IMR-90 (cell line): Measurements from ENCODE around the gene FLT1. TPM values are rescaled to one million over a fixed set of nuclear protein-coding genes. Genes with fewer than 3 reads are reported as not detected.

ENCODE experiments used
- ATAC-seq: fragments of 200-7000 bp; cut with Tn5 transposase; 2 replicates; pipeline ENCODE4 v1.9.1; 2020; ENCODE audit warnings: low read depth, mild to moderate bottlenecking, moderate library complexity
- BruUV-seq: library from RNA; stranded (reverse); fragments of 400-500 nt; replicated peaks from 2 replicates; lab custom pipeline; 2021; lab: Mats Ljungman, UMichigan
- CTCF ChIA-PET: fragments of 300-600 bp; formaldehyde crosslinking; extraction: SDS; loops from one replicate; lab custom pipeline; 2021; ENCODE audit warnings: antibody characterized with exemption; lab: Yijun Ruan, JAX
- POLR2A ChIA-PET: fragments of 300-600 bp; sonication (Branson Sonifier 250); formaldehyde crosslinking; loops from one replicate; lab custom pipeline; 2022; ENCODE audit warnings: antibody characterized with exemption; ENCODE audit not compliant: unreplicated experiment; lab: Charles Lee
- DNase-seq: peaks from one replicate; pipeline ENCODE4 v3.0.0; 2013
- H2AFZ ChIP-seq: replicated peaks from 2 replicates; pipeline ENCODE3; 2013; ENCODE audit warnings: low read length, mild to moderate bottlenecking; ENCODE audit not compliant: poor library complexity
- H2AK5ac ChIP-seq: 2 replicates; pipeline ENCODE4 v1.6.1; 2013; ENCODE audit warnings: low read depth, low read length, inconsistent platforms
- H2AK9ac ChIP-seq: replicated peaks from 2 replicates; pipeline ENCODE3; 2013; ENCODE audit warnings: mild to moderate bottlenecking, low read depth, low read length, moderate library complexity; ENCODE audit not compliant: poor library complexity
- H2BK120ac ChIP-seq: 2 replicates; pipeline ENCODE4 v1.6.1; 2013; ENCODE audit warnings: low read depth, low read length, inconsistent platforms
- H2BK15ac ChIP-seq: 3 replicates; pipeline ENCODE4 v1.6.1; 2013; ENCODE audit warnings: low read depth, low read length, inconsistent platforms
- H2BK20ac ChIP-seq: 2 replicates; pipeline ENCODE4 v1.6.1; 2013; ENCODE audit warnings: low read depth, mild to moderate bottlenecking, inconsistent platforms, low read length, moderate library complexity
- H2BK5ac ChIP-seq: 2 replicates; pipeline ENCODE4 v1.6.1; 2013; ENCODE audit warnings: mild to moderate bottlenecking, low read depth, low read length, inconsistent platforms; ENCODE audit not compliant: poor library complexity, severe bottlenecking
- H3K14ac ChIP-seq: replicated peaks from 2 replicates; pipeline ENCODE4 v1.6.1; 2013; ENCODE audit warnings: low read depth, low read length, inconsistent platforms
- H3K18ac ChIP-seq: 2 replicates; pipeline ENCODE4 v1.6.1; 2013; ENCODE audit warnings: low read depth, low read length, control low read depth
- H3K23ac ChIP-seq: 2 replicates; pipeline ENCODE4 v1.6.1; 2013; ENCODE audit warnings: low read depth, low read length, inconsistent platforms
- H3K27ac ChIP-seq: 2 replicates; pipeline ENCODE4 v1.5.1; 2013; ENCODE audit warnings: mild to moderate bottlenecking, control low read depth, low read length; ENCODE audit not compliant: insufficient read depth
- H3K27me3 ChIP-seq: 2 replicates; pipeline ENCODE4 v1.6.1; 2013; ENCODE audit warnings: low read length; ENCODE audit not compliant: control insufficient read depth, insufficient read depth
- H3K36me3 ChIP-seq: 2 replicates; pipeline ENCODE4 v1.6.1; 2013; ENCODE audit warnings: low read length, mixed read lengths; ENCODE audit not compliant: control insufficient read depth, insufficient read depth
- H3K4ac ChIP-seq: 2 replicates; pipeline ENCODE4 v1.6.1; 2013; ENCODE audit warnings: low read depth, low read length, inconsistent platforms
- H3K4me1 ChIP-seq: 2 replicates; pipeline ENCODE4 v1.6.1; 2013; ENCODE audit warnings: low read length, mixed read lengths; ENCODE audit not compliant: control insufficient read depth, insufficient read depth
- H3K4me2 ChIP-seq: 2 replicates; pipeline ENCODE4 v1.6.1; 2013; ENCODE audit warnings: low read depth, mild to moderate bottlenecking, control low read depth, low read length, moderate library complexity
- H3K4me3 ChIP-seq: 2 replicates; pipeline ENCODE4 v1.5.1; 2013; ENCODE audit warnings: low read depth, mild to moderate bottlenecking, control low read depth, low read length, moderate library complexity; ENCODE audit not compliant: insufficient read depth
- H3K56ac ChIP-seq: 2 replicates; pipeline ENCODE4 v1.6.1; 2013; ENCODE audit warnings: low read length, inconsistent platforms; ENCODE audit not compliant: insufficient read depth; ENCODE audit errors: extremely low read depth
- H3K79me1 ChIP-seq, 2 experiments: 2 replicates each; pipeline ENCODE4 v1.6.1; 2013; ENCODE audit warnings: low read length in 2 of 2, inconsistent platforms in 1 of 2, low read depth in 1 of 2
- H3K9ac ChIP-seq: 2 replicates; pipeline ENCODE4 v1.6.1; 2013; ENCODE audit warnings: low read depth, low read length, control low read depth
- H3K9me1 ChIP-seq: 2 replicates; pipeline ENCODE4 v1.6.1; 2013; ENCODE audit warnings: low read length, inconsistent platforms; ENCODE audit not compliant: insufficient read depth
- H3K9me3 ChIP-seq: 2 replicates; pipeline ENCODE4 v1.6.1; 2013; ENCODE audit warnings: low read length; ENCODE audit not compliant: control insufficient read depth, insufficient read depth
- H4K20me1 ChIP-seq: 2 replicates; pipeline ENCODE4 v1.6.1; 2013; ENCODE audit warnings: low read length, inconsistent platforms; ENCODE audit not compliant: insufficient read depth
- H4K5ac ChIP-seq: 2 replicates; pipeline ENCODE4 v1.6.1; 2013; ENCODE audit warnings: mild to moderate bottlenecking, low read depth, low read length, control low read depth
- H4K8ac ChIP-seq, 2 experiments: 2 replicates each; pipeline ENCODE4 v1.6.1; 2013; ENCODE audit warnings: low read depth in 2 of 2, low read length in 2 of 2, control low read depth in 1 of 2, inconsistent platforms in 1 of 2
- H4K91ac ChIP-seq: 2 replicates; pipeline ENCODE4 v1.6.1; 2013; ENCODE audit warnings: low read depth, low read length, inconsistent platforms; ENCODE audit not compliant: insufficient read depth
- BHLHE40 ChIP-seq: fragments of 150-350 bp; IDR thresholded peaks from 2 replicates; pipeline ENCODE4 v1.6.1; 2016; ENCODE audit warnings: mild to moderate bottlenecking, low read depth, low read length
- CEBPB ChIP-seq: IDR thresholded peaks from 2 replicates; pipeline ENCODE4 v1.6.1; 2012; ENCODE audit warnings: low read depth, low read length, improper control_type of control experiment
- MAFK ChIP-seq: IDR thresholded peaks from 2 replicates; pipeline ENCODE4 v1.6.1; 2012; ENCODE audit warnings: low read depth, low read length, improper control_type of control experiment
- MAZ ChIP-seq: IDR thresholded peaks from 2 replicates; pipeline ENCODE4 v1.6.1; 2012; ENCODE audit warnings: low read depth, mild to moderate bottlenecking, low read length, improper control_type of control experiment, moderate library complexity, borderline replicate concordance
- RFX5 ChIP-seq: IDR thresholded peaks from 2 replicates; pipeline ENCODE4 v1.8.0; 2012; ENCODE audit warnings: low read depth, mild to moderate bottlenecking, low read length, moderate library complexity
- SMC3 ChIP-seq: fragments of 150-350 bp; IDR thresholded peaks from 2 replicates; pipeline ENCODE4 v1.6.1; 2016; ENCODE audit warnings: low read depth, mild to moderate bottlenecking, antibody characterized with exemption, low read length, moderate library complexity
- WGBS, 2 experiments: methylation state at CpG; one replicate each; pipeline versions ENCODE4 v1.1.5 to v1.1.7; 2013; ENCODE audit warnings: missing lambda C conversion rate in 2 of 2; ENCODE audit not compliant: insufficient read length in 1 of 2; ENCODE audit errors: extremely low coverage in 2 of 2; 5-methylcytosine and 5-hydroxymethylcytosine counted together
- dilution Hi-C: fragments of 300-500 bp; cut with HindIII; formaldehyde crosslinking; loops from one replicate; pipeline ENCODE4 v1.14.3; 2018; ENCODE audit warnings: low sequenced_read_pairs; ENCODE audit not compliant: unreplicated experiment
- in situ Hi-C: fragments of 300-500 bp; cut with MboI; formaldehyde crosslinking; loops from 3 replicates; pipeline ENCODE4 v1.14.3; 2019; ENCODE audit warnings: low sequenced_read_pairs, inconsistent platforms, mixed read lengths
- intact Hi-C: fragments of 100-400 bp; cut with micrococcal nuclease; formaldehyde crosslinking; loops from 2 replicates; pipeline ENCODE4 v1.10.0; 2022
- polyA plus RNA-seq, 3 experiments: library from polyadenylated mRNA; depleted of rRNA; stranded (reverse); fragments of >200 nt; gene quantifications; 2 replicates each; pipeline ENCODE4 v1.2.3, GENCODE V29; 2012; ENCODE audit warnings: low replicate concordance in 1 of 3
- total RNA-seq: library from RNA; depleted of rRNA; stranded (reverse); fragments of >200 nt; gene quantifications from 2 replicates; pipeline ENCODE4 v1.2.3, GENCODE V29; 2012
- TF ChIP-seq, protein P1 (sequence below): conservative IDR thresholded peaks from 2 replicates; pipeline ENCODE4 v1.5.1; 2012; ENCODE audit warnings: mild to moderate bottlenecking, low read depth, low read length, improper control_type of control experiment
- TF ChIP-seq, protein P2 (sequence below): fragments of 150-350 bp; IDR thresholded peaks from 2 replicates; pipeline ENCODE4 v1.6.1; 2016; ENCODE audit warnings: low read depth, mild to moderate bottlenecking, low read length, moderate library complexity, borderline replicate concordance

Gene FLT1
- total and polyA plus RNA-seq, 2 of the 4 experiments (the other 2 are of a cell fraction): 4.5 to 10.4 TPM

DNA sequence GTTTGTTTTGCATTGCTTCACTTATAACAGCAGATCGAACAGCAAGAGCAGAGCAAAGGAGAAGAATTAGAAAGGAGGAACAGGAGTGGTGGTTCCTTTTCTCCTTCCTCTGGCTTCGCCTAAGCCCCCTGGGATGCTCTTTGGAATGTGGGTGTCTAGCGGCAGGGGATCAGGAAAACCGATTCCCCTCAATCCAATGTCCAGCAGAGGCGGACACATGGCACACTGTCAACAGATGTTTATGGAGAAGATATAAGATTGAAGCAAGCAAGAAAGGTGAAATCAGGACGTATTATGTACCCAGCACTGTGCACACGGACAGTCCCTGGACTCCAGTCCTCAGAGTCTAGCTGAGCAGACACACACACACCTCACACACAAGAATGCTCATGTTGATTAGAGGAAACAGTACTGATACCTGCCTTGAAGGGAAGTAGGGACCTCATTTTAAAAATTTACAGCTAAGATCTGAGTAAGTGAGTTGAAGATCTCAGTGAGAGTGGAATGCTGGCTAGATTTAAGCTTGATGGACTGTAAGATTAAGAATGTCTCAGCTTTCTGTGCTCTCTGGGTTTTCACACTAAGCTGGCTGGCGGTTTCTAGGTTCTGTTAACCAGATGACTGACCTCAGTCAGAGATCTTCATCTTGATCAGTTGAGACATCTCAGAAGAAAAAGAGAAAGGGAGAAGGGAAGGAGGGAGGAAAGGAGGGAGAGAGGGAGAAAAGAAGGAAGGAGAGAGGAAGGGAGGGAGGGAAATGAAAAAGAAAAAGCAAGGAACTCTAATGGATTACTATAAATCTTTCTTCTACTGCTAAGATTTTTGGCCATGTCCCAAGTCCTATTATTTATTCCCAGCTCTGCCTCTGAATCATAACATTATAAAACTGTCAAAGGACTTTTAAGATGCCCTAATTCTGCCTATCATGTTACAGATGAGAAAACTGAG lies 44.8 kb downstream of the FLT1 start:
- Histone ChIP-seq H2AK5ac (no peak overlapping the region; the same call in 1 of the 2 replicates), H4K20me1 (no peaks in the 10 kb centered on the region), H3K27ac (no peak overlapping the region), H3K23ac (no peak overlapping the region), H4K5ac (no peak overlapping the region), H2AK9ac (no peak overlapping the region), H3K18ac (no peak overlapping the region), H3K56ac (no peak overlapping the region), H2BK5ac (no peak overlapping the region), H3K9me3 (peaks cover 3% of the 10 kb centered on the region), H3K79me1 (peaks cover 0 to 6% of the 10 kb centered on the region in 2 experiments; a peak in 1 of 4 replicates), H3K9me1 (0 out of 2 replicates have a peak, but pooled peaks cover 5% of the 10 kb centered on the region), H3K9ac (no peak overlapping the region), H4K91ac (no peak overlapping the region), H3K14ac (no peak overlapping the region), H3K4ac (0 out of 2 replicates have a peak overlapping the region, but pooled peaks have one; percentile 41), H3K36me3 (no peaks in the 10 kb centered on the region), H3K27me3 (no peaks in the 10 kb centered on the region), H3K4me3 (no peak overlapping the region), H2BK120ac (no peak overlapping the region), H2AFZ (no peak overlapping the region), H2BK15ac (no peak overlapping the region), H4K8ac (no peak overlapping the region), H3K4me2 (no peak overlapping the region), H3K4me1 (peaks cover 8% of the 10 kb centered on the region; the same call in 1 of the 2 replicates), H2BK20ac (no peak overlapping the region)
- ATAC-seq (no peak; the same call in 1 of the 2 replicates), DNase-seq (no peak)
- dilution Hi-C loops: no loop called here
- no peak for TF ChIP-seq CEBPB
- TF ChIP-seq, protein P1, sequence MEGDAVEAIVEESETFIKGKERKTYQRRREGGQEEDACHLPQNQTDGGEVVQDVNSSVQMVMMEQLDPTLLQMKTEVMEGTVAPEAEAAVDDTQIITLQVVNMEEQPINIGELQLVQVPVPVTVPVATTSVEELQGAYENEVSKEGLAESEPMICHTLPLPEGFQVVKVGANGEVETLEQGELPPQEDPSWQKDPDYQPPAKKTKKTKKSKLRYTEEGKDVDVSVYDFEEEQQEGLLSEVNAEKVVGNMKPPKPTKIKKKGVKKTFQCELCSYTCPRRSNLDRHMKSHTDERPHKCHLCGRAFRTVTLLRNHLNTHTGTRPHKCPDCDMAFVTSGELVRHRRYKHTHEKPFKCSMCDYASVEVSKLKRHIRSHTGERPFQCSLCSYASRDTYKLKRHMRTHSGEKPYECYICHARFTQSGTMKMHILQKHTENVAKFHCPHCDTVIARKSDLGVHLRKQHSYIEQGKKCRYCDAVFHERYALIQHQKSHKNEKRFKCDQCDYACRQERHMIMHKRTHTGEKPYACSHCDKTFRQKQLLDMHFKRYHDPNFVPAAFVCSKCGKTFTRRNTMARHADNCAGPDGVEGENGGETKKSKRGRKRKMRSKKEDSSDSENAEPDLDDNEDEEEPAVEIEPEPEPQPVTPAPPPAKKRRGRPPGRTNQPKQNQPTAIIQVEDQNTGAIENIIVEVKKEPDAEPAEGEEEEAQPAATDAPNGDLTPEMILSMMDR: no peak
- TF ChIP-seq, protein P2, sequence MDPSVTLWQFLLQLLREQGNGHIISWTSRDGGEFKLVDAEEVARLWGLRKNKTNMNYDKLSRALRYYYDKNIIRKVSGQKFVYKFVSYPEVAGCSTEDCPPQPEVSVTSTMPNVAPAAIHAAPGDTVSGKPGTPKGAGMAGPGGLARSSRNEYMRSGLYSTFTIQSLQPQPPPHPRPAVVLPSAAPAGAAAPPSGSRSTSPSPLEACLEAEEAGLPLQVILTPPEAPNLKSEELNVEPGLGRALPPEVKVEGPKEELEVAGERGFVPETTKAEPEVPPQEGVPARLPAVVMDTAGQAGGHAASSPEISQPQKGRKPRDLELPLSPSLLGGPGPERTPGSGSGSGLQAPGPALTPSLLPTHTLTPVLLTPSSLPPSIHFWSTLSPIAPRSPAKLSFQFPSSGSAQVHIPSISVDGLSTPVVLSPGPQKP: no peak
- TF ChIP-seq RFX5: no peak
- no peak for TF ChIP-seq MAZ
- no peak for TF ChIP-seq MAFK
- TF ChIP-seq SMC3: no peak
- TF ChIP-seq BHLHE40: no peak
- intact Hi-C loops: no loop called here
- CTCF ChIA-PET: no interaction called here
- BruUV-seq: no TSS peak
- in situ Hi-C loops: no loop called here
- WGBS, 2 experiments: no CpG with 5 or more reads among the region's 8 CpGs
- POLR2A ChIA-PET: no interaction called here
